Body of pancreas (tissue), 4 donors: Measurements from ENCODE around the gene SLC45A2. TPM values are rescaled to one million over a fixed set of nuclear protein-coding genes. Genes with fewer than 3 reads are reported as not detected.
"Not testable (repeated sequence)": the region's sequence is repeated elsewhere in the genome, so short reads cannot be mapped to it uniquely, and the experiment has no call there.

Experiments used
- ATAC-seq: fragments of 150-250 bp; one replicate; pipeline ENCODE4 v1.9.1; 2016
- DNase-seq, 4 donors: peaks; one replicate each; pipeline ENCODE4 v3.0.0-alpha.2; 2019
- H3K27ac ChIP-seq, 4 donors: fragments of 200-600 bp; sonication (generic); 1 replicate in 3 of 4; 2 replicates in 1 of 4; pipeline versions ENCODE4 v1.5.1 to v1.6.1; 2016 to 2019; ENCODE audit warnings: mild to moderate bottlenecking in 1 of 4, mixed read lengths in 1 of 4, moderate library complexity in 1 of 4
- H3K27me3 ChIP-seq, 2 donors: fragments of 200-600 bp; sonication (generic); one replicate each; pipeline ENCODE4 v1.6.0; 2016; ENCODE audit warnings: mild to moderate bottlenecking in 1 of 2
- H3K36me3 ChIP-seq, 2 donors: fragments of 200-600 bp; sonication (generic); replicated peaks in 1 of 2; 2 replicates each; pipeline ENCODE4 v1.5.1; 2016; ENCODE audit warnings: low read depth in 2 of 2; ENCODE audit not compliant: insufficient read depth in 1 of 2
- H3K4me1 ChIP-seq: fragments of 200-600 bp; sonication (generic); one replicate; pipeline ENCODE4 v1.6.0; 2016
- H3K4me3 ChIP-seq, 2 donors: fragments of 200-600 bp; sonication (generic); 1 replicate in 1 of 2; 2 replicates in 1 of 2; pipeline ENCODE4 v1.5.1; 2016 to 2019
- H3K9me3 ChIP-seq, 3 donors: fragments of 200-600 bp; sonication (generic); 1 replicate in 2 of 3; 2 replicates in 1 of 3; pipeline ENCODE4 v1.5.1; 2016
- POLR2A ChIP-seq, 3 donors: fragments of 450-650 bp; IDR thresholded peaks; one replicate each; pipeline ENCODE4 v1.6.1; 2016; ENCODE audit warnings: antibody characterized with exemption in 3 of 3, mild to moderate bottlenecking in 2 of 3
- WGBS, 2 donors: methylation state at CpG; one replicate each; pipeline ENCODE4 v1.1.5; 2017; 5-methylcytosine and 5-hydroxymethylcytosine counted together
- intact Hi-C: fragments of 100-400 bp; cut with DNase I; formaldehyde crosslinking; loops from one replicate; pipeline ENCODE4 v1.15.1; 2023
- total RNA-seq, 2 donors: library from RNA; depleted of rRNA; stranded (reverse); fragments of >200 nt; gene quantifications; one replicate each; pipeline ENCODE4 v1.1.0, GENCODE V29; 2016
- TF ChIP-seq, protein P1 (sequence below), 7 experiments: fragments of 450-650 bp in 4 of 7; fragments of 200-600 bp in 3 of 7; sonication (generic) in 3 of 7; IDR thresholded peaks; one replicate each; pipeline ENCODE4 v1.5.1; 2016 to 2019; ENCODE audit warnings: antibody characterized with exemption in 7 of 7

The SLC45A2 gene
- not detected for total RNA-seq

GRCh38 chr5:33984671-33985124 is at the start of gene SLC45A2:
Gene SLC45A2 (minus strand): TSS chr5:33984693. CDS start chr5:33984583, 110 bp downstream.
- H3K4me3 ChIP-seq = no peak within 1 kb of the TSS
- WGBS, 2 donors = 74 to 78% methylated on average over 7 of the region's 7 CpGs
- intact Hi-C loops = no loop called here
- no peak for DNase-seq
- H3K27me3 ChIP-seq = no peaks in the 10 kb centered on the region
- ATAC-seq = no peak
- no peak within 1 kb of the TSS for H3K27ac ChIP-seq
- no peaks in the 10 kb centered on the region for H3K9me3 ChIP-seq
- peaks cover 0 to 7% of the 10 kb centered on the region in 2 donors for H3K36me3 ChIP-seq
- TF ChIP-seq, protein P1, sequence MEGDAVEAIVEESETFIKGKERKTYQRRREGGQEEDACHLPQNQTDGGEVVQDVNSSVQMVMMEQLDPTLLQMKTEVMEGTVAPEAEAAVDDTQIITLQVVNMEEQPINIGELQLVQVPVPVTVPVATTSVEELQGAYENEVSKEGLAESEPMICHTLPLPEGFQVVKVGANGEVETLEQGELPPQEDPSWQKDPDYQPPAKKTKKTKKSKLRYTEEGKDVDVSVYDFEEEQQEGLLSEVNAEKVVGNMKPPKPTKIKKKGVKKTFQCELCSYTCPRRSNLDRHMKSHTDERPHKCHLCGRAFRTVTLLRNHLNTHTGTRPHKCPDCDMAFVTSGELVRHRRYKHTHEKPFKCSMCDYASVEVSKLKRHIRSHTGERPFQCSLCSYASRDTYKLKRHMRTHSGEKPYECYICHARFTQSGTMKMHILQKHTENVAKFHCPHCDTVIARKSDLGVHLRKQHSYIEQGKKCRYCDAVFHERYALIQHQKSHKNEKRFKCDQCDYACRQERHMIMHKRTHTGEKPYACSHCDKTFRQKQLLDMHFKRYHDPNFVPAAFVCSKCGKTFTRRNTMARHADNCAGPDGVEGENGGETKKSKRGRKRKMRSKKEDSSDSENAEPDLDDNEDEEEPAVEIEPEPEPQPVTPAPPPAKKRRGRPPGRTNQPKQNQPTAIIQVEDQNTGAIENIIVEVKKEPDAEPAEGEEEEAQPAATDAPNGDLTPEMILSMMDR (IDR thresholded peaks at IDR 0.05) = no peak
- TF ChIP-seq POLR2A (IDR thresholded peaks at IDR 0.05) = no peak
- H3K4me1 ChIP-seq = peaks cover 15% of the 10 kb centered on the region

DNA sequence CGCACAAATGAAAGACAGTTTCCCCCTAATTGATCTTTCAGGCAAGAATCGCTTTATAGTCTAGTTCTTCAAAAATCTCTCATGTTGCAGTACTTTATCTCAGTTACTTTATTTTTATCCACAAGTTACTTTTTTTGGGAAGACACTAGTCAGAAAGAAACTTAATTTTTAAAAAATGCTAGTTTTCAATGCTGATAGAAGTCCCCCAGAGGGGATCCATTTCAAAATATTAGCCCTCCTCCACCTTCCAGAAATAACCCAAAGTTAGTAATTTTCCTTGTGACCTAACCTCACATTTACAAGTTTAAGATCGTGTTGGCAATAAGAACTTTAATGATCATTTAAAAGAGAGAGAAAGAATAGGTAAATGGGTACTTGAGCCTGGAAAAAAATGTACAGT is 47.5 kb upstream of the SLC45A2 start:
- Histone ChIP-seq H3K27me3 (no peaks in the 10 kb centered on the region), H3K9me3 (no peaks in the 10 kb centered on the region), H3K4me3 (no peak overlapping the region), H3K36me3 (no peaks in the 10 kb centered on the region), H3K27ac (no peak overlapping the region), H3K4me1 (peaks cover 13% of the 10 kb centered on the region)
- intact Hi-C loops = no loop called here
- no peak for TF ChIP-seq POLR2A (IDR thresholded peaks at IDR 0.05)
- TF ChIP-seq, protein P1 (IDR thresholded peaks at IDR 0.05) = no peak
- WGBS, 2 donors = 82 to 88% methylated on average over 3 of the region's 3 CpGs
- ATAC-seq (no peak), DNase-seq (no peak)

DNA sequence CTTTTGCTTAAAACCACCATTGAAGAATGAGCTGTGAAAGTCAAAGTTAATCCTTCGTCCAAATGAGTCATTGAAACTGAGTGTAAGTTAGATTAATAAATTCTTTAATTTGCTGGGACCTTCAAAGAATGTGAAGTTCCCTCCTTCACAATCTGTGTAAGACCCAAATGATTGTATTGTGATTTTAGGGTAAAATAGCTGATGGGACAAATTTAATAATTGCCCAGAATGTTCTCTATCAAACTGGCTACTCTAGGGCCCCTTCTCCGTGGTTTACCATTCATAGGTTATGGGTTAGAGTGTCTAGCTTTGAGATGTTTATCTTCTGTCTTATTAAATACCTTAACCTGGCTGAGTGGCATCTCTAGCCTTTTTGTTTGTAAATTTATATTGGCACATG is 46.6 kb upstream of the SLC45A2 start:
- Histone ChIP-seq H3K27me3 (no peaks in the 10 kb centered on the region), H3K9me3 (no peaks in the 10 kb centered on the region), H3K36me3 (no peaks in the 10 kb centered on the region), H3K27ac (no peak overlapping the region), H3K4me1 (peaks cover 18% of the 10 kb centered on the region), H3K4me3 (no peak overlapping the region)
- no peak for DNase-seq
- TF ChIP-seq, protein P1 (IDR thresholded peaks at IDR 0.05) = no peak
- TF ChIP-seq POLR2A (IDR thresholded peaks at IDR 0.05) = no peak
- ATAC-seq = no peak
- 86 to 97% methylated on average over 2 of the region's 2 CpGs for WGBS, 2 donors
- intact Hi-C loops = no loop called here

DNA sequence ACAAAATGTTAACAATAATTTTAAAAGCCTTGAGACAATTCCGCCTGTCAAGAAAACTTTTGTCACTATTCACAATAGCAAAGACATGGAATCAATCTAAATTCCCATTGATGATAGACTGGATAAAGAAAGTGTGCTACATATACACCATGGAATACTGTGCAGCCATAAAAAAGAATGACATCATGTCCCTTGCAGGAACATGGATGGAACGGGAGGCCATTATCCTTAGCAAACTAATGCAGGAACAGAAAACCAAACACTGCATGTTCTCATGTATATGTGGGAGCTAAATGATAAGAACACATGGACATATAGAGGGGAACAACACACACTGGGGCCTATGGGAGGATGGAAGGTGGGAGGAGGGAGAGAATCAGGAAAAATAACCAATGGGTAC is 46.1 kb upstream of the SLC45A2 start:
- H3K36me3 ChIP-seq, H3K4me3 ChIP-seq, DNase-seq, intact Hi-C loops, H3K27ac ChIP-seq, H3K27me3 ChIP-seq, H3K9me3 ChIP-seq, ATAC-seq: not testable (repeated sequence)
- WGBS, 2 donors = 93% methylated on average over 2 of the region's 2 CpGs
- peaks cover 24% of the 10 kb centered on the region for H3K4me1 ChIP-seq

- Histone ChIP-seq H3K27me3 (no peaks in the 10 kb centered on the region), H3K4me1 (peaks cover 27% of the 10 kb centered on the region), H3K4me3 (no peak overlapping the region), H3K9me3 (no peaks in the 10 kb centered on the region), H3K27ac (no peak overlapping the region), H3K36me3 (no peaks in the 10 kb centered on the region)
- intact Hi-C loops = no loop called here
- TF ChIP-seq, protein P1 (IDR thresholded peaks at IDR 0.05) = no peak
- TF ChIP-seq POLR2A (IDR thresholded peaks at IDR 0.05) = no peak
- DNase-seq (no peak), ATAC-seq (no peak)
- WGBS, 2 donors = 12 to 15% methylated on average over 1 of the region's 1 CpG
Measured at GRCh38 chr5:34030048-34030447, 45.6 kb upstream of the SLC45A2 start.
